Measurements from ENCODE around the gene DBF4. TPM values are rescaled to one million over a fixed set of nuclear protein-coding genes. Genes with fewer than 3 reads are reported as not detected.
"Not testable (repeated sequence)": the region's sequence is repeated elsewhere in the genome, so short reads cannot be mapped to it uniquely, and the experiment has no call there.

Gene DBF4
- 23.7 and 40.1 TPM in 2 replicates for total RNA-seq

GRCh38 chr7:87876040-87876868 is at the start of gene DBF4, which contains the start of gene SLC25A40:
DBF4 (plus strand) TSS chr7:87876493; CDS start chr7:87876733, 240 bp downstream.
SLC25A40 (minus strand) TSS chr7:87876360; CDS start chr7:87858727, 17,633 bp downstream.
- DNase-seq (ENCODE audit: low read depth, low spot score): peak; percentile 57

- DNase-seq (ENCODE audit: low read depth, low spot score): not testable (repeated sequence)
Measured at GRCh38 chr7:87828383-87828782, 47.9 kb upstream of the DBF4 start.

- no peak for DNase-seq (ENCODE audit: low read depth, low spot score)
Measured at GRCh38 chr7:87831097-87831496, 45.2 kb upstream of the DBF4 start.

- no peak for DNase-seq (ENCODE audit: low read depth, low spot score)
Measured at GRCh38 chr7:87833130-87833529, 43.2 kb upstream of the DBF4 start.

- no peak for DNase-seq (ENCODE audit: low read depth, low spot score)
Measured at GRCh38 chr7:87837597-87837996, 38.7 kb upstream of the DBF4 start.

GRCh38 chr7:87850836-87851593 is 25.3 kb upstream of the DBF4 start:
- no peak for DNase-seq (ENCODE audit: low read depth, low spot score)

GRCh38 chr7:87852306-87852705 is 24.0 kb upstream of the DBF4 start:
- no peak for DNase-seq (ENCODE audit: low read depth, low spot score)

- no peak for DNase-seq (ENCODE audit: low read depth, low spot score)
Measured at GRCh38 chr7:87853237-87853864, 22.9 kb upstream of the DBF4 start.

- DNase-seq (ENCODE audit: low read depth, low spot score): no peak
Measured at GRCh38 chr7:87858417-87859100, 17.7 kb upstream of the DBF4 start.

GRCh38 chr7:87866089-87866488 is 10.2 kb upstream of the DBF4 start:
- DNase-seq (ENCODE audit: low read depth, low spot score): no peak

- DNase-seq (ENCODE audit: low read depth, low spot score): not testable (repeated sequence)
Measured at GRCh38 chr7:87866533-87866932, 9.8 kb upstream of the DBF4 start.

- DNase-seq (ENCODE audit: low read depth, low spot score): no peak
Measured at GRCh38 chr7:87870471-87870870, 5.8 kb upstream of the DBF4 start.

GRCh38 chr7:87872346-87872745 is 3.9 kb upstream of the DBF4 start:
- DNase-seq (ENCODE audit: low read depth, low spot score): no peak

- not testable (repeated sequence) for DNase-seq (ENCODE audit: low read depth, low spot score)
Measured at GRCh38 chr7:87873328-87873727, 3.0 kb upstream of the DBF4 start.

GRCh38 chr7:87874066-87874465 is 2.2 kb upstream of the DBF4 start:
- DNase-seq (ENCODE audit: low read depth, low spot score): no peak

GRCh38 chr7:87875151-87876039 is 898 bp upstream of the DBF4 start:
- no peak for DNase-seq (ENCODE audit: low read depth, low spot score)

- DNase-seq (ENCODE audit: low read depth, low spot score): peak; percentile 15
Measured at GRCh38 chr7:87876869-87877234, 559 bp downstream of the DBF4 start.

GRCh38 chr7:87877366-87878040 is 1.2 kb downstream of the DBF4 start:
- DNase-seq (ENCODE audit: low read depth, low spot score): no peak

GRCh38 chr7:87878208-87878735 is 2.0 kb downstream of the DBF4 start:
- no peak for DNase-seq (ENCODE audit: low read depth, low spot score)

Measured in pulmonary artery endothelial cell (primary cell).